ENCODE results near the gene RFX7. TPM values are rescaled to one million over a fixed set of nuclear protein-coding genes. Genes with fewer than 3 reads are reported as not detected.
A peak's percentile ranks its signal among the peaks of the same experiment; 100 is the strongest.

The RFX7 gene
- total and polyA plus RNA-seq, 2 of the 8 experiments (the other 6 are each of a cell fraction or from before 2014, with no cell fraction given) = 10.4 to 40.9 TPM

DNA sequence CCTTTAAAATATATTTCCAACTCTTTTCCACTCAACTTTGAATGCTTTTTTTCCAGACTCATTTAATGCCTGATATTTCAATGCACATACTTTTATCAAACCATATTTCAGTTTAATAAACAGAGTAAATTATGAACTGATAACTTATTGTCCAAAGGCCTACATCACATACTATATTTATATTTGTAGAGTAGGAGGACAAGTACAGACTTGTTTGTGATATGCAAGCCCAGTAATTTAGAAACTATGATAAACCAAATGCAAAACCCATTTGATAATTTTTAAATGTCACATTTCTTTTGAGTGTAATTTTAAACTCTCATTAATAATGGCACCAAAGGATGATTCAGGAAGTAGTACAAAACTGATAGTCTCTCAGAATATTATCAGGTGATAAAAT lies 3.3 kb downstream of the RFX7 start:
- no peaks in the 10 kb centered on the region for H3K23me2 ChIP-seq (ENCODE audit: low read depth, low read length)
- H3K79me1 ChIP-seq (ENCODE audit: low read depth, low read length) = no peaks in the 10 kb centered on the region
- no peak overlapping the region for H3K27ac ChIP-seq (ENCODE audit: low read depth, low read length)
- no peak overlapping the region for H2BK120ac ChIP-seq (replicated peaks; ENCODE audit: low read depth, low read length)
- no peak overlapping the region for H3K23ac ChIP-seq (ENCODE audit: insufficient read length)
- no peak overlapping the region for H2BK15ac ChIP-seq (ENCODE audit: low read length)
- no peaks in the 10 kb centered on the region for H3K36me3 ChIP-seq (ENCODE audit: control insufficient read depth in 2 of 4, insufficient read depth in 4 of 4, low read length in 3 of 4)
- no peak overlapping the region for H2BK12ac ChIP-seq (ENCODE audit: low read depth, low read length)
- H4K91ac ChIP-seq (replicated peaks; ENCODE audit: insufficient read length, low read length) = no peak overlapping the region
- H4K8ac ChIP-seq (ENCODE audit: extremely low read depth, insufficient read depth, low read length) = no peak overlapping the region
- no peak overlapping the region for H4K5ac ChIP-seq (ENCODE audit: insufficient read length, low read depth, low read length)
- DNase-seq (ENCODE audit: low read depth in 1 of 2, low spot score in 2 of 2) (no peak), FAIRE-seq (no peak)
- no peak overlapping the region for H2AK5ac ChIP-seq (ENCODE audit: low read depth, low read length)
- H3K4me3 ChIP-seq (ENCODE audit: extremely low read depth in 1 of 4, insufficient read depth in 2 of 4, low read depth in 3 of 4, low read length in 4 of 4) = peak overlapping the region in 1 of 4 experiments; percentile 26; a peak in 1 of 8 replicates
- H3K27me3 ChIP-seq (replicated peaks in 1 of 4; ENCODE audit: control insufficient read depth in 3 of 4, extremely low read depth in 1 of 4, insufficient read depth in 3 of 4, low read length in 3 of 4) = no peaks in the 10 kb centered on the region
- no peak overlapping the region for H2AFZ ChIP-seq (ENCODE audit: low read length)
- H3K18ac ChIP-seq (ENCODE audit: extremely low read depth, low read length) = no peak overlapping the region
- H2BK5ac ChIP-seq (ENCODE audit: low read depth, low read length) = no peak overlapping the region
- H3K4me1 ChIP-seq (replicated peaks in 1 of 4; ENCODE audit: control insufficient read depth in 3 of 4, insufficient read depth in 4 of 4, low read length in 3 of 4) = peaks cover 5 to 11% (median 8%) of the 10 kb centered on the region in 4 experiments; a peak in 6 of 7 replicates
- ChIA-PET POLR2A (ENCODE audit: partially characterized antibody) (interaction anchor here (1.1 kb wide), 1 partner anchor 9 kb away, joined by 3 read pairs; no protein-coding TSS in a partner anchor), CTCF (ENCODE audit: partially characterized antibody) (interaction anchor here (0.9 kb wide), 1 partner anchor 139 kb away, joined by 3 read pairs; no protein-coding TSS in a partner anchor)
- H3K9me3 ChIP-seq (ENCODE audit: insufficient read depth in 2 of 2, low read depth in 1 of 2, low read length in 1 of 2) = no peaks in the 10 kb centered on the region
- H3K4me2 ChIP-seq (ENCODE audit: insufficient read depth in 1 of 2, low read depth in 2 of 2, low read length in 2 of 2) = no peak overlapping the region
- no peak overlapping the region for H3K4ac ChIP-seq (replicated peaks; ENCODE audit: insufficient read length, low read depth, low read length)
- peaks cover 0 to 3% of the 10 kb centered on the region in 2 experiments for H4K20me1 ChIP-seq (replicated peaks in 1 of 2; ENCODE audit: control insufficient read depth in 1 of 2, insufficient read depth in 2 of 2, low read length in 2 of 2)
- H3K14ac ChIP-seq (ENCODE audit: insufficient read length) = no peak overlapping the region
- peaks cover 21 to 74% of the 10 kb centered on the region in 2 experiments; a peak in 3 of 4 replicates for H3K79me2 ChIP-seq (ENCODE audit: control insufficient read depth in 1 of 2, insufficient read depth in 2 of 2, low read length in 2 of 2)
- TF ChIP-seq TAF7 (optimal IDR thresholded peaks at IDR 0.05; ENCODE audit: borderline replicate concordance, low read depth, low read length) (no peak), SP1 (IDR thresholded peaks at IDR 0.05; ENCODE audit: low read depth, low read length) (no peak), TAF1 (IDR thresholded peaks at IDR 0.05; ENCODE audit: low read depth, low read length) (no peak), RBBP5 (IDR thresholded peaks at IDR 0.05; ENCODE audit: borderline replicate concordance, low read depth, low read length) (no peak), HDAC6 (IDR thresholded peaks at IDR 0.05; ENCODE audit: low read depth, low read length) (no peak)
- no peak overlapping the region for H3K9ac ChIP-seq (replicated peaks in 1 of 4; ENCODE audit: extremely low read depth in 1 of 4, low read depth in 3 of 4, low read length in 3 of 4)
- no peak overlapping the region for H2BK20ac ChIP-seq (ENCODE audit: low read length)
- no peak overlapping the region for H3K56ac ChIP-seq (replicated peaks; ENCODE audit: insufficient read length, low read depth, low read length)

Data from H1 (cell line).